ENCODE data around the gene KCNAB3. TPM values are rescaled to one million over a fixed set of nuclear protein-coding genes. Genes with fewer than 3 reads are reported as not detected.
A peak's percentile ranks its signal among the peaks of the same experiment; 100 is the strongest.

KCNAB3 gene
- total RNA-seq, 1 donor from 2014 or later: 0.43 TPM

GRCh38 chr17:7910711-7911110, 18.9 kb downstream of the KCNAB3 start:
- DNase-seq (ENCODE audit: low spot score): no peak
- intact Hi-C loops (cut with DNase I): no loop called here

GRCh38 chr17:7910281-7910680, 19.4 kb downstream of the KCNAB3 start:
- intact Hi-C loops (cut with DNase I): no loop called here
- DNase-seq (ENCODE audit: low spot score): no peak

- DNase-seq (ENCODE audit: low spot score): no peak
- intact Hi-C loops (cut with DNase I): no loop called here
Observed at GRCh38 chr17:7909089-7909488, 20.6 kb downstream of the KCNAB3 start.

- intact Hi-C loops (cut with DNase I): no loop called here
Observed at GRCh38 chr17:7903154-7904103, 26.2 kb downstream of the KCNAB3 start.

GRCh38 chr17:7897773-7898172, 31.9 kb downstream of the KCNAB3 start:
- intact Hi-C loops (cut with DNase I): loop anchor here (2.0 to 10.0 kb wide), 2 partner anchors 37 to 153 kb away; no protein-coding TSS in a partner anchor
- no peak for DNase-seq (ENCODE audit: low spot score)

More at GRCh38 chr17:7903154-7904103, 26.2 kb downstream of the KCNAB3 start:
- no peak for DNase-seq (ENCODE audit: low spot score)

GRCh38 chr17:7897090-7897489, 32.6 kb downstream of the KCNAB3 start:
- intact Hi-C loops (cut with DNase I): loop anchor here (10.0 kb wide), 1 partner anchor 152 kb away; no protein-coding TSS in a partner anchor
- DNase-seq (ENCODE audit: low spot score): no peak

GRCh38 chr17:7894866-7895265, 34.8 kb downstream of the KCNAB3 start:
- intact Hi-C loops (cut with DNase I): loop anchor here (10.0 kb wide), 1 partner anchor 150 kb away; no protein-coding TSS in a partner anchor
- no peak for DNase-seq (ENCODE audit: low spot score)

- DNase-seq (ENCODE audit: low spot score): no peak
- intact Hi-C loops (cut with DNase I): loop anchor here (10.0 kb wide), 1 partner anchor 149 kb away; no protein-coding TSS in a partner anchor
Observed at GRCh38 chr17:7894226-7894625, 35.4 kb downstream of the KCNAB3 start.

GRCh38 chr17:7893187-7893880, 36.3 kb downstream of the KCNAB3 start:
- intact Hi-C loops (cut with DNase I): loop anchor here (2.0 to 10.0 kb wide), 2 partner anchors 69 to 149 kb away; no protein-coding TSS in a partner anchor
- no peak for DNase-seq (ENCODE audit: low spot score)

GRCh38 chr17:7889166-7889955, 40.3 kb downstream of the KCNAB3 start:
- intact Hi-C loops (cut with DNase I): loop anchor here (5.0 kb wide), 1 partner anchor 47 kb away; no protein-coding TSS in a partner anchor
- DNase-seq (ENCODE audit: low spot score): peak; percentile 96

GRCh38 chr17:7888184-7888920, 41.3 kb downstream of the KCNAB3 start, which contains the start of gene CHD3:
Gene CHD3, plus strand, starts transcription at chr17:7888789. Its CDS starts 212 bp downstream, at chr17:7889001.
- DNase-seq (ENCODE audit: low spot score): peak; percentile 76

GRCh38 chr17:7887482-7888183, 42.0 kb downstream of the KCNAB3 start:
- intact Hi-C loops (cut with DNase I): loop anchor here (1.0 to 5.0 kb wide), 3 partner anchors 29 to 45 kb away; partner anchors contain the start of genes NAA38 and RNF227
- peak; percentile 95 for DNase-seq (ENCODE audit: low spot score)

More at GRCh38 chr17:7888184-7888920, 41.3 kb downstream of the KCNAB3 start, which contains the start of gene CHD3:
- intact Hi-C loops (cut with DNase I): loop anchor here (1.0 to 5.0 kb wide), 2 partner anchors 28 to 46 kb away; partner anchors contain the start of gene RNF227

GRCh38 chr17:7887038-7887481, 42.6 kb downstream of the KCNAB3 start:
- intact Hi-C loops (cut with DNase I): loop anchor here (1.0 to 5.0 kb wide), 2 partner anchors 30 to 45 kb away; partner anchors contain the start of gene NAA38
- DNase-seq (ENCODE audit: low spot score): no peak

GRCh38 chr17:7886227-7887037, 43.2 kb downstream of the KCNAB3 start:
- intact Hi-C loops (cut with DNase I): loop anchor here (1.0 to 5.0 kb wide), 2 partner anchors 29 to 44 kb away; partner anchors contain the start of gene NAA38
- peak; percentile 76 for DNase-seq (ENCODE audit: low spot score)

GRCh38 chr17:7885367-7886226, 44.1 kb downstream of the KCNAB3 start:
- DNase-seq (ENCODE audit: low spot score): peak; percentile 80
- intact Hi-C loops (cut with DNase I): loop anchor here (5.0 kb wide), 1 partner anchor 43 kb away; no protein-coding TSS in a partner anchor
